ENCODE results near the gene NHSL2.

GRCh38 chrX:72009731-72010130, 99.1 kb downstream of the NHSL2 start:
- TF ChIP-seq, protein P1, sequence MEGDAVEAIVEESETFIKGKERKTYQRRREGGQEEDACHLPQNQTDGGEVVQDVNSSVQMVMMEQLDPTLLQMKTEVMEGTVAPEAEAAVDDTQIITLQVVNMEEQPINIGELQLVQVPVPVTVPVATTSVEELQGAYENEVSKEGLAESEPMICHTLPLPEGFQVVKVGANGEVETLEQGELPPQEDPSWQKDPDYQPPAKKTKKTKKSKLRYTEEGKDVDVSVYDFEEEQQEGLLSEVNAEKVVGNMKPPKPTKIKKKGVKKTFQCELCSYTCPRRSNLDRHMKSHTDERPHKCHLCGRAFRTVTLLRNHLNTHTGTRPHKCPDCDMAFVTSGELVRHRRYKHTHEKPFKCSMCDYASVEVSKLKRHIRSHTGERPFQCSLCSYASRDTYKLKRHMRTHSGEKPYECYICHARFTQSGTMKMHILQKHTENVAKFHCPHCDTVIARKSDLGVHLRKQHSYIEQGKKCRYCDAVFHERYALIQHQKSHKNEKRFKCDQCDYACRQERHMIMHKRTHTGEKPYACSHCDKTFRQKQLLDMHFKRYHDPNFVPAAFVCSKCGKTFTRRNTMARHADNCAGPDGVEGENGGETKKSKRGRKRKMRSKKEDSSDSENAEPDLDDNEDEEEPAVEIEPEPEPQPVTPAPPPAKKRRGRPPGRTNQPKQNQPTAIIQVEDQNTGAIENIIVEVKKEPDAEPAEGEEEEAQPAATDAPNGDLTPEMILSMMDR (IDR thresholded peaks at IDR 0.05): no peak
- no peak for TF ChIP-seq POLR2A (IDR thresholded peaks at IDR 0.05)

Data from thyroid gland (tissue), 4 donors.